Liver (tissue), 3 donors: Measurements from ENCODE around the gene TRIM9.

Source experiments
- GABPA ChIP-seq, 2 donors: IDR thresholded peaks in 1 of 2; conservative IDR thresholded peaks in 1 of 2; 2 replicates each; pipeline ENCODE4 v1.6.1; 2016; ENCODE audit warnings: antibody characterized with exemption in 2 of 2, mild to moderate bottlenecking in 1 of 2, moderate library complexity in 1 of 2
- HNF4A ChIP-seq, 2 donors: conservative IDR thresholded peaks; 2 replicates each; pipeline ENCODE4 v1.6.1; 2016; ENCODE audit warnings: antibody characterized with exemption in 2 of 2, mild to moderate bottlenecking in 2 of 2
- JUND ChIP-seq, 2 donors: IDR thresholded peaks; 2 replicates each; pipeline ENCODE4 v1.6.1; 2016; ENCODE audit warnings: antibody characterized with exemption in 2 of 2
- MAX ChIP-seq: IDR thresholded peaks from 2 replicates; pipeline ENCODE4 v1.6.1; 2016; ENCODE audit warnings: antibody characterized with exemption
- NR2F2 ChIP-seq: IDR thresholded peaks from 2 replicates; pipeline ENCODE4 v1.6.1; 2016; ENCODE audit warnings: antibody characterized with exemption
- RAD21 ChIP-seq, 2 donors: IDR thresholded peaks; 2 replicates each; pipeline ENCODE4 v1.6.1; 2016; ENCODE audit warnings: antibody characterized with exemption in 2 of 2, mild to moderate bottlenecking in 2 of 2
- REST ChIP-seq: IDR thresholded peaks from 2 replicates; pipeline ENCODE4 v1.6.1; 2016; ENCODE audit warnings: antibody characterized with exemption, mild to moderate bottlenecking
- RXRA ChIP-seq, 2 donors: IDR thresholded peaks; 2 replicates each; pipeline ENCODE4 v1.6.1; 2017 to 2018; ENCODE audit warnings: antibody characterized with exemption in 2 of 2, mild to moderate bottlenecking in 1 of 2
- SP1 ChIP-seq: IDR thresholded peaks from 2 replicates; pipeline ENCODE4 v1.6.1; 2018; ENCODE audit warnings: antibody characterized with exemption, mild to moderate bottlenecking
- TAF1 ChIP-seq: conservative IDR thresholded peaks from 2 replicates; pipeline ENCODE4 v1.6.1; 2016; ENCODE audit warnings: antibody characterized with exemption, mild to moderate bottlenecking
- YY1 ChIP-seq: IDR thresholded peaks from 2 replicates; pipeline ENCODE4 v1.6.1; 2016; ENCODE audit warnings: antibody characterized with exemption, mild to moderate bottlenecking
- ZBTB33 ChIP-seq: IDR thresholded peaks from 2 replicates; pipeline ENCODE4 v1.6.1; 2016; ENCODE audit warnings: antibody characterized with exemption
- TF ChIP-seq, protein P1 (sequence below): fragments of 150-350 bp; IDR thresholded peaks from 2 replicates; pipeline ENCODE4 v1.5.1; 2017; ENCODE audit warnings: improper control_type of control experiment, low read depth, low read length; ENCODE audit not compliant: missing input control
- TF ChIP-seq, protein P2 (sequence below): IDR thresholded peaks from 2 replicates; pipeline ENCODE4 v1.6.1; 2016; ENCODE audit warnings: antibody characterized with exemption
- donor health status: healthy.
- donor health status: healthy.

DNA sequence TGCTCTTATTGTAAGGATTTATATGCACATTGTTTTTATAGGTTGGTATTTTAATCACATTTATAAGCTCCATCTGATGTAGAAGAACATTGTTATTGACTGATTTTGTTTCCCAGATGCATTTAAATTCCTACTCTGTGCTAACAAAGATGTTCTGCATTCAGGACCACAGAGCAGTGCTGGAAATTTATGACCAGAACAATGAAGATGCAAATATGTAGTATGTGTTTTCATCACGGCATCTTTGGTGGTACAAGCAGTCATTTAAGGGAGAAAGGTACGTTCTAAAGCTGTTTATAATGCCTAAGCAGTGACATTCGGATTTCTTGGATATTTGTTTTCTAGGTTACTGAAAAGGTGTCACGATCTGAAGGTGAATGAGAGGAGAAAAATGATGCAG lies 66.5 kb downstream of the TRIM9 start:
- TF ChIP-seq TAF1, result no peak
- TF ChIP-seq, protein P1, sequence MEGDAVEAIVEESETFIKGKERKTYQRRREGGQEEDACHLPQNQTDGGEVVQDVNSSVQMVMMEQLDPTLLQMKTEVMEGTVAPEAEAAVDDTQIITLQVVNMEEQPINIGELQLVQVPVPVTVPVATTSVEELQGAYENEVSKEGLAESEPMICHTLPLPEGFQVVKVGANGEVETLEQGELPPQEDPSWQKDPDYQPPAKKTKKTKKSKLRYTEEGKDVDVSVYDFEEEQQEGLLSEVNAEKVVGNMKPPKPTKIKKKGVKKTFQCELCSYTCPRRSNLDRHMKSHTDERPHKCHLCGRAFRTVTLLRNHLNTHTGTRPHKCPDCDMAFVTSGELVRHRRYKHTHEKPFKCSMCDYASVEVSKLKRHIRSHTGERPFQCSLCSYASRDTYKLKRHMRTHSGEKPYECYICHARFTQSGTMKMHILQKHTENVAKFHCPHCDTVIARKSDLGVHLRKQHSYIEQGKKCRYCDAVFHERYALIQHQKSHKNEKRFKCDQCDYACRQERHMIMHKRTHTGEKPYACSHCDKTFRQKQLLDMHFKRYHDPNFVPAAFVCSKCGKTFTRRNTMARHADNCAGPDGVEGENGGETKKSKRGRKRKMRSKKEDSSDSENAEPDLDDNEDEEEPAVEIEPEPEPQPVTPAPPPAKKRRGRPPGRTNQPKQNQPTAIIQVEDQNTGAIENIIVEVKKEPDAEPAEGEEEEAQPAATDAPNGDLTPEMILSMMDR, result no peak
- TF ChIP-seq GABPA (IDR thresholded peaks at IDR 0.05 in 1 of 2, conservative IDR thresholded peaks at IDR 0.05 in 1 of 2), result no peak
- TF ChIP-seq SP1, result no peak
- TF ChIP-seq REST, result no peak
- no peak for TF ChIP-seq RAD21 (IDR thresholded peaks at IDR 0.05)
- TF ChIP-seq RXRA (IDR thresholded peaks at IDR 0.05), result no peak
- TF ChIP-seq, protein P2, sequence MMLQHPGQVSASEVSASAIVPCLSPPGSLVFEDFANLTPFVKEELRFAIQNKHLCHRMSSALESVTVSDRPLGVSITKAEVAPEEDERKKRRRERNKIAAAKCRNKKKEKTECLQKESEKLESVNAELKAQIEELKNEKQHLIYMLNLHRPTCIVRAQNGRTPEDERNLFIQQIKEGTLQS, result no peak
- TF ChIP-seq YY1, result no peak
- TF ChIP-seq MAX, result no peak
- no peak for TF ChIP-seq HNF4A (conservative IDR thresholded peaks at IDR 0.05)
- TF ChIP-seq NR2F2, result no peak
- TF ChIP-seq JUND (IDR thresholded peaks at IDR 0.05), result no peak
- no peak for TF ChIP-seq ZBTB33
